SK-N-SH (cell line): ENCODE results near the gene RBM4B. TPM values are rescaled to one million over a fixed set of nuclear protein-coding genes. Genes with fewer than 3 reads are reported as not detected.

ENCODE experiments used
- CTCF ChIA-PET: fragments of 300-600, 350-600 bp; formaldehyde crosslinking; extraction: SDS; loops from one replicate; lab custom pipeline; 2021; lab: Yijun Ruan, JAX
- POLR2A ChIA-PET: fragments of 350-600 bp; sonication (Branson Sonifier 250); formaldehyde crosslinking; extraction: SDS; loops from one replicate; lab custom pipeline; 2020; ENCODE audit warnings: antibody characterized with exemption, inconsistent platforms; lab: Yijun Ruan, JAX
- DNase-seq: peaks from one replicate; pipeline ENCODE4 v3.0.0; 2012
- H2AFZ ChIP-seq: fragments of 200-600 bp; sonication (generic); 2 replicates; pipeline ENCODE4 v1.8.1; 2016; ENCODE audit warnings: antibody characterized with exemption, mild to moderate bottlenecking, low read depth
- H3F3A ChIP-seq: fragments of 200-600 bp; sonication (generic); replicated peaks from 2 replicates; pipeline ENCODE3; 2016; ENCODE audit warnings: antibody characterized with exemption, mild to moderate bottlenecking; ENCODE audit not compliant: insufficient read depth
- H3K27ac ChIP-seq, 2 experiments: fragments of 200-500 bp in 1 of 2; fragments of 200-600 bp in 1 of 2; sonication (Bioruptor generic) in 1 of 2; sonication (generic), shearing (Covaris generic) in 1 of 2; 2 replicates each; pipeline versions ENCODE4 v1.5.1 to v1.6.1; 2014 to 2016; ENCODE audit warnings: low read depth in 2 of 2, inconsistent platforms in 1 of 2, low read length in 1 of 2, mild to moderate bottlenecking in 1 of 2, mixed read lengths in 1 of 2
- H3K27me3 ChIP-seq: fragments of 200-600 bp; sonication (generic), shearing (Covaris generic); 2 replicates; pipeline ENCODE4 v1.6.1; 2016; ENCODE audit warnings: mixed run types; ENCODE audit not compliant: insufficient read depth
- H3K36me3 ChIP-seq, 2 experiments: fragments of 200-500 bp in 1 of 2; fragments of 200-600 bp in 1 of 2; sonication (Bioruptor generic) in 1 of 2; sonication (generic) in 1 of 2; replicated peaks in 1 of 2; 2 replicates each; pipeline versions ENCODE3 to v1.5.1; 2014 to 2016; ENCODE audit warnings: low read length in 1 of 2, mild to moderate bottlenecking in 1 of 2; ENCODE audit not compliant: insufficient read depth in 2 of 2, control insufficient read depth in 1 of 2
- H3K4me1 ChIP-seq, 2 experiments: fragments of 200-500 bp in 1 of 2; fragments of 200-600 bp in 1 of 2; sonication (Bioruptor generic) in 1 of 2; sonication (generic), shearing (Covaris generic) in 1 of 2; 2 replicates each; pipeline versions ENCODE4 v1.5.1 to v1.6.1; 2014 to 2016; ENCODE audit warnings: low read depth in 1 of 2, low read length in 1 of 2, mixed run types in 1 of 2; ENCODE audit not compliant: insufficient read depth in 2 of 2, control insufficient read depth in 1 of 2
- H3K4me2 ChIP-seq: fragments of 200-600 bp; sonication (generic), shearing (Covaris generic); 2 replicates; pipeline ENCODE4 v1.6.1; 2017; ENCODE audit warnings: mixed run types
- H3K4me3 ChIP-seq, 2 experiments: fragments of 200-500 bp in 1 of 2; fragments of 200-600 bp in 1 of 2; sonication (Bioruptor generic) in 1 of 2; sonication (generic), shearing (Covaris generic) in 1 of 2; 2 replicates each; pipeline versions ENCODE4 v1.5.1 to v1.8.1; 2014 to 2016; ENCODE audit warnings: low read depth in 2 of 2, inconsistent platforms in 1 of 2, low read length in 1 of 2, mild to moderate bottlenecking in 1 of 2, mixed read lengths in 1 of 2, moderate library complexity in 1 of 2
- H3K79me2 ChIP-seq: fragments of 200-600 bp; sonication (generic); 2 replicates; pipeline ENCODE4 v1.8.1; 2017; ENCODE audit warnings: mild to moderate bottlenecking; ENCODE audit not compliant: insufficient read depth
- H3K9ac ChIP-seq: fragments of 200-600 bp; sonication (generic); 2 replicates; pipeline ENCODE4 v1.6.1; 2017; ENCODE audit warnings: mixed run types
- H3K9me2 ChIP-seq: fragments of 200-600 bp; sonication (generic); 2 replicates; pipeline ENCODE4 v1.6.1; 2017; ENCODE audit warnings: mixed run types
- H3K9me3 ChIP-seq: fragments of 200-600 bp; sonication (generic); 2 replicates; pipeline ENCODE4 v1.6.1; 2017; ENCODE audit warnings: mixed run types, mild to moderate bottlenecking, moderate library complexity
- H4K20me1 ChIP-seq: fragments of 200-600 bp; sonication (generic); 2 replicates; pipeline ENCODE4 v1.6.1; 2017; ENCODE audit warnings: mild to moderate bottlenecking, mixed run types; ENCODE audit not compliant: insufficient read depth
- CHD2 ChIP-seq: fragments of 150-350 bp; IDR thresholded peaks from 2 replicates; pipeline ENCODE4 v1.6.1; 2018; ENCODE audit warnings: low read length; ENCODE audit not compliant: partially characterized antibody
- ELF1 ChIP-seq: IDR thresholded peaks from 2 replicates; pipeline ENCODE4 v1.4.0; 2012
- EP300 ChIP-seq, 2 experiments: IDR thresholded peaks; 2 replicates each; pipeline versions ENCODE4 v1.4.0 to v1.6.1; 2012; ENCODE audit warnings: borderline replicate concordance in 1 of 2, low read depth in 1 of 2, low read length in 1 of 2
- FOXJ3 ChIP-seq: sonication (generic); formaldehyde crosslinking; IDR thresholded peaks from 2 replicates; pipeline ENCODE4 v1.5.1; 2020; ENCODE audit warnings: mild to moderate bottlenecking, missing genetic modification reagents
- GATA2 ChIP-seq: sonication (generic); formaldehyde crosslinking; IDR thresholded peaks from 2 replicates; pipeline ENCODE4 v1.5.0; 2020; ENCODE audit warnings: mild to moderate bottlenecking, missing genetic modification reagents
- NRF1 ChIP-seq: IDR thresholded peaks from 2 replicates; pipeline ENCODE4 v1.6.1; 2012; ENCODE audit warnings: low read depth, mild to moderate bottlenecking, low read length
- RCOR1 ChIP-seq: fragments of 150-350 bp; IDR thresholded peaks from 2 replicates; pipeline ENCODE4 v1.6.1; 2017; ENCODE audit warnings: antibody characterized with exemption, low read length
- SIN3A ChIP-seq: IDR thresholded peaks from 2 replicates; pipeline ENCODE4 v1.6.1; 2012; ENCODE audit warnings: low read depth, mild to moderate bottlenecking, low read length, moderate library complexity, borderline replicate concordance
- SMC3 ChIP-seq: IDR thresholded peaks from 2 replicates; pipeline ENCODE4 v1.6.1; 2012; ENCODE audit warnings: low read depth, low read length, improper control_type of control experiment
- TCF12 ChIP-seq: IDR thresholded peaks from 2 replicates; pipeline ENCODE4 v1.4.0; 2012
- TEAD4 ChIP-seq: IDR thresholded peaks from 2 replicates; pipeline ENCODE4 v1.4.0; 2012; ENCODE audit warnings: mild to moderate bottlenecking, borderline replicate concordance; ENCODE audit not compliant: insufficient read depth
- WGBS: methylation state at CpG from one replicate; pipeline ENCODE4 v1.1.6; 2017; ENCODE audit warnings: low lambda C conversion rate; 5-methylcytosine and 5-hydroxymethylcytosine counted together
- polyA plus RNA-seq, 3 experiments: library from polyadenylated mRNA; depleted of rRNA; stranded (reverse); fragments of >200 nt; gene quantifications; 2 replicates each; pipeline ENCODE4 v1.2.3, GENCODE V29; 2012
- TF ChIP-seq, protein P1 (sequence below): fragments of 150-350 bp; IDR thresholded peaks from 2 replicates; pipeline ENCODE4 v1.6.1; 2016; ENCODE audit warnings: mild to moderate bottlenecking, low read depth, low read length
- TF ChIP-seq, protein P2 (sequence below): IDR thresholded peaks from 2 replicates; pipeline ENCODE4 v1.4.0; 2012; ENCODE audit warnings: low read depth, borderline replicate concordance
- TF ChIP-seq, protein P3 (sequence below): IDR thresholded peaks from 2 replicates; pipeline ENCODE4; 2012
- TF ChIP-seq, protein P4 (sequence below): IDR thresholded peaks from 2 replicates; pipeline ENCODE4 v1.6.1; 2012; ENCODE audit warnings: mild to moderate bottlenecking, low read depth, low read length, moderate library complexity

Gene RBM4B
- polyA plus RNA-seq, 1 of the 3 experiments (the other 2 are of a cell fraction), result 31.1 TPM

DNA sequence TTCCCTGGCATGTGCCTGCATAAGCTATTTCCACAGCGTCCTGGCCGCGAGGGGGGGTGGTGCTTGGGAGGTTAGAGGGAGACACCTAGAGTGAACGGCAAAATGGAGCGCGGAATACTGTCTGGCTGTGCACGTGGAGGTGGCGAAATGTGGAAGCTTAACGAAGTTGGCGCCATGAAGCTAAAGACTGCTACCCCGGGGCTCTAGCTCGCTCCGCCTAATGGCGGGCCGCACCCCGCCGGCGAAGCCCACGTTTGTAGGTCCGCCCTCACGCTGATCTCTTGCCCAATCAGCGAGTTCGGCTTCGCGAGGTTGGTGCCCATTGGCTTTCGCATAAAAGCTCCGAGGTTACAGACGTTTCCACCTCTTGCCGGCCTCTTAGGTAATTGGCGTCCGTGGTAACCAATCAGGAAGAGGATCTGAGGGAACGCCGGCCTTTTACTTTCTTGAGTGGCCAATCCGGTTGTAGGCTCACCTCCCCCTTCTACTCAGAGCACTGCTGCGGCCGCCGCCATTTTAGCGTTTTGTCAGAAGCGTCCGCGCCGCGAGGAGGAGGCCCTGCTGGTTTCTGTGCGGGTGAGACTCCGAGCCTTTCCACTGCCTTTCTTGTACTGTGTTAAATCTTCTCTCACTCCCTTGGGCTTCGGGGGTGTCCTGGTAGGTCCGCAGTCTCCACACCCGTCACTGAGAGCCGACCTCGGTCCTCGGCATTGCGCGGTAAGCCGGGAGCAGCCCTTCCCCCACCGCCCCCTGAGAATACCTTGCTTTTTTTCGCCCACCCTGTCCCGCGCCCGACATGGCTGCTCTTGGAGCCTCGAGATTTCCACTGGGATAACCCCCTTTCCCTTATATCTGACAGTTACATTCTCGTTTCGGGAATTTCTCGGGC, 39.3 kb downstream of the RBM4B start, which contains the start of gene RBM4 (continued):
- TF ChIP-seq, protein P1, sequence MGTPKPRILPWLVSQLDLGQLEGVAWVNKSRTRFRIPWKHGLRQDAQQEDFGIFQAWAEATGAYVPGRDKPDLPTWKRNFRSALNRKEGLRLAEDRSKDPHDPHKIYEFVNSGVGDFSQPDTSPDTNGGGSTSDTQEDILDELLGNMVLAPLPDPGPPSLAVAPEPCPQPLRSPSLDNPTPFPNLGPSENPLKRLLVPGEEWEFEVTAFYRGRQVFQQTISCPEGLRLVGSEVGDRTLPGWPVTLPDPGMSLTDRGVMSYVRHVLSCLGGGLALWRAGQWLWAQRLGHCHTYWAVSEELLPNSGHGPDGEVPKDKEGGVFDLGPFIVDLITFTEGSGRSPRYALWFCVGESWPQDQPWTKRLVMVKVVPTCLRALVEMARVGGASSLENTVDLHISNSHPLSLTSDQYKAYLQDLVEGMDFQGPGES, result peak; percentile 80
- peak; percentile 71; the same call in 1 of the 2 replicates for TF ChIP-seq SIN3A
- TF ChIP-seq, protein P2, sequence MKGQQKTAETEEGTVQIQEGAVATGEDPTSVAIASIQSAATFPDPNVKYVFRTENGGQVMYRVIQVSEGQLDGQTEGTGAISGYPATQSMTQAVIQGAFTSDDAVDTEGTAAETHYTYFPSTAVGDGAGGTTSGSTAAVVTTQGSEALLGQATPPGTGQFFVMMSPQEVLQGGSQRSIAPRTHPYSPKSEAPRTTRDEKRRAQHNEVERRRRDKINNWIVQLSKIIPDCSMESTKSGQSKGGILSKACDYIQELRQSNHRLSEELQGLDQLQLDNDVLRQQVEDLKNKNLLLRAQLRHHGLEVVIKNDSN, result no peak
- TF ChIP-seq TCF12, result no peak
- 0 out of 2 replicates have a peak, but pooled peaks have one; percentile 48 for TF ChIP-seq ELF1
- TF ChIP-seq, protein P3, sequence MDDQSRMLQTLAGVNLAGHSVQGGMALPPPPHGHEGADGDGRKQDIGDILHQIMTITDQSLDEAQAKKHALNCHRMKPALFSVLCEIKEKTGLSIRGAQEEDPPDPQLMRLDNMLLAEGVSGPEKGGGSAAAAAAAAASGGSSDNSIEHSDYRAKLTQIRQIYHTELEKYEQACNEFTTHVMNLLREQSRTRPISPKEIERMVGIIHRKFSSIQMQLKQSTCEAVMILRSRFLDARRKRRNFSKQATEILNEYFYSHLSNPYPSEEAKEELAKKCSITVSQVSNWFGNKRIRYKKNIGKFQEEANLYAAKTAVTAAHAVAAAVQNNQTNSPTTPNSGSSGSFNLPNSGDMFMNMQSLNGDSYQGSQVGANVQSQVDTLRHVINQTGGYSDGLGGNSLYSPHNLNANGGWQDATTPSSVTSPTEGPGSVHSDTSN, result peak; percentile 99
- TF ChIP-seq NRF1, result no peak
- peak; percentile 96 for TF ChIP-seq CHD2
- peak; percentile 54; the same call in 1 of the 2 replicates for TF ChIP-seq FOXJ3 (CRISPR knock-in tag)
- TF ChIP-seq, all 33 proteins: peak for 14

DNA sequence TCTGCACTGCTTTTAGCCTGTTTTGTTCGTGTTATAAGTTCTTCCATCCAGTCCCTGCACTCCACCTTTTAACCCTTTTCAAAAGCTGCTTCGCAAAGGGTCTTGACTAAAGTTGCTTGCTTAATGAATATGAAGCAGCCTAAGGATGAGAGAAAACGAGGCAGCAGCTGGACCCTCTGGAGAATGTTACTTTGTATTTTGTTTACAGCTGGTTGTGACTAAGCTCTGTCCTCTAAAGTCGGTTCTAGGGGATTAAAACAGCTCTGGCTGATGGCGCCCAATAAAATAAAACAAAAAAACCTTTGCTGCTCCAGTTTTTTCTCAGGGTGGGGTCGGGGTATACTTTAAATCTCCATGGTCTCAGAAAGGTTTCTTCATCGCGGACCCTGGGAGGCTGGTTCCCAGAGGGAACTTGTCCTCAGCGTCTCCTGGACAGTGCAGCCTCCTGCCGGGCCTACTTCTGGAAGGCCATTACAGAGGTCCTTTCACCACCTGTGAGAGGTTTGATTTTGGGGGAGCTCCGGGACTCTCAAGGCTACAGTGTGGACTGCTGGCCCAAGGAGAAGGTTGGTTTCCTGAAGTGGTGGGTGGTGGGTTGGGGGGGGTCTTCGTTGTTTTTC, 40.0 kb downstream of the RBM4B start:
- H3K9ac ChIP-seq, result 0 out of 2 replicates have a peak overlapping the region, but pooled peaks have one; percentile 35
- H3K27ac ChIP-seq, result peak overlapping the region; percentile 61 to 76
- peaks cover 46% of the 10 kb centered on the region for H4K20me1 ChIP-seq
- TF ChIP-seq TEAD4, result no peak
- TF ChIP-seq, protein P4, sequence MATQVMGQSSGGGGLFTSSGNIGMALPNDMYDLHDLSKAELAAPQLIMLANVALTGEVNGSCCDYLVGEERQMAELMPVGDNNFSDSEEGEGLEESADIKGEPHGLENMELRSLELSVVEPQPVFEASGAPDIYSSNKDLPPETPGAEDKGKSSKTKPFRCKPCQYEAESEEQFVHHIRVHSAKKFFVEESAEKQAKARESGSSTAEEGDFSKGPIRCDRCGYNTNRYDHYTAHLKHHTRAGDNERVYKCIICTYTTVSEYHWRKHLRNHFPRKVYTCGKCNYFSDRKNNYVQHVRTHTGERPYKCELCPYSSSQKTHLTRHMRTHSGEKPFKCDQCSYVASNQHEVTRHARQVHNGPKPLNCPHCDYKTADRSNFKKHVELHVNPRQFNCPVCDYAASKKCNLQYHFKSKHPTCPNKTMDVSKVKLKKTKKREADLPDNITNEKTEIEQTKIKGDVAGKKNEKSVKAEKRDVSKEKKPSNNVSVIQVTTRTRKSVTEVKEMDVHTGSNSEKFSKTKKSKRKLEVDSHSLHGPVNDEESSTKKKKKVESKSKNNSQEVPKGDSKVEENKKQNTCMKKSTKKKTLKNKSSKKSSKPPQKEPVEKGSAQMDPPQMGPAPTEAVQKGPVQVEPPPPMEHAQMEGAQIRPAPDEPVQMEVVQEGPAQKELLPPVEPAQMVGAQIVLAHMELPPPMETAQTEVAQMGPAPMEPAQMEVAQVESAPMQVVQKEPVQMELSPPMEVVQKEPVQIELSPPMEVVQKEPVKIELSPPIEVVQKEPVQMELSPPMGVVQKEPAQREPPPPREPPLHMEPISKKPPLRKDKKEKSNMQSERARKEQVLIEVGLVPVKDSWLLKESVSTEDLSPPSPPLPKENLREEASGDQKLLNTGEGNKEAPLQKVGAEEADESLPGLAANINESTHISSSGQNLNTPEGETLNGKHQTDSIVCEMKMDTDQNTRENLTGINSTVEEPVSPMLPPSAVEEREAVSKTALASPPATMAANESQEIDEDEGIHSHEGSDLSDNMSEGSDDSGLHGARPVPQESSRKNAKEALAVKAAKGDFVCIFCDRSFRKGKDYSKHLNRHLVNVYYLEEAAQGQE, result no peak
- TF ChIP-seq RCOR1, result no peak
- no peak for TF ChIP-seq EP300 (IDR thresholded peaks at IDR 0.05; ENCODE audit: borderline replicate concordance in 1 of 2, low read depth in 1 of 2, low read length in 1 of 2)
- TF ChIP-seq GATA2, result no peak
- TF ChIP-seq NRF1, result no peak
- no peak for TF ChIP-seq SMC3
- TF ChIP-seq, protein P2, result no peak
- ChIA-PET CTCF (interaction anchor here (0.6 to 1.2 kb wide), 5 partner anchors 16 to 349 kb away, joined by 3 to 5 read pairs (median 3); no protein-coding TSS in a partner anchor), POLR2A (interaction anchor here (0.6 to 2.6 kb wide), 16 partner anchors 9 to 479 kb away, joined by 3 to 18 read pairs (median 5); partner anchors contain the start of genes CCDC87, CCS, RBM14 and RBM4B)
- no peaks in the 10 kb centered on the region for H3K9me2 ChIP-seq
- peak overlapping the region; percentile 34 to 54 for H3K4me3 ChIP-seq
- peak overlapping the region; percentile 66 for H3K4me2 ChIP-seq
- peak overlapping the region; percentile 41; the same call in 1 of the 2 replicates for H2AFZ ChIP-seq
- no peak for DNase-seq
- peaks cover 36 to 37% of the 10 kb centered on the region in 2 experiments for H3K4me1 ChIP-seq
- H3F3A ChIP-seq, result peaks cover 35% of the 10 kb centered on the region
- peaks cover 97% of the 10 kb centered on the region for H3K79me2 ChIP-seq
- peaks cover 30 to 36% of the 10 kb centered on the region in 2 experiments for H3K36me3 ChIP-seq
- H3K27me3 ChIP-seq, result no peaks in the 10 kb centered on the region
- no peaks in the 10 kb centered on the region for H3K9me3 ChIP-seq
- 75% methylated on average over 10 of the region's 12 CpGs for WGBS
